CD4-positive, alpha-beta T cell treated with Interleukin-21 for 1 hour (primary cell): ENCODE data around the gene MFAP3L.
A peak's percentile ranks its signal among the peaks of the same experiment; 100 is the strongest.
"Not testable (repeated sequence)": the region's sequence is repeated elsewhere in the genome, so short reads cannot be mapped to it uniquely, and the experiment has no call there.

Source experiments
- DNase-seq: peaks from one replicate; pipeline ENCODE4 v3.0.0-alpha.2; 2020

The MFAP3L gene

GRCh38 chr4:170026253-170027021, at the start of gene MFAP3L:
Gene MFAP3L (minus strand): TSS chr4:170026395. CDS start chr4:170005877, 20,518 bp downstream.
- DNase-seq = peak; percentile 87

- no peak for DNase-seq
Observed at GRCh38 chr4:170071196-170071595, 45.0 kb upstream of the MFAP3L start.

- DNase-seq = no peak
Observed at GRCh38 chr4:170068438-170069128, 42.4 kb upstream of the MFAP3L start.

GRCh38 chr4:170059421-170059820, 33.2 kb upstream of the MFAP3L start:
- no peak for DNase-seq

- no peak for DNase-seq
Observed at GRCh38 chr4:170058826-170059225, 32.6 kb upstream of the MFAP3L start.

GRCh38 chr4:170057866-170058265, 31.7 kb upstream of the MFAP3L start:
- no peak for DNase-seq

GRCh38 chr4:170052919-170053318, 26.7 kb upstream of the MFAP3L start:
- no peak for DNase-seq

- no peak for DNase-seq
Observed at GRCh38 chr4:170051402-170051801, 25.2 kb upstream of the MFAP3L start.

GRCh38 chr4:170049766-170050165, 23.6 kb upstream of the MFAP3L start:
- DNase-seq = no peak

- peak; percentile 66 for DNase-seq
Observed at GRCh38 chr4:170047771-170048354, 21.7 kb upstream of the MFAP3L start.

- not testable (repeated sequence) for DNase-seq
Observed at GRCh38 chr4:170046156-170046555, 20.0 kb upstream of the MFAP3L start.

- DNase-seq = no peak
Observed at GRCh38 chr4:170040031-170040680, 14.0 kb upstream of the MFAP3L start.

GRCh38 chr4:170038769-170039168, 12.6 kb upstream of the MFAP3L start:
- no peak for DNase-seq

- DNase-seq = no peak
Observed at GRCh38 chr4:170038232-170038631, 12.0 kb upstream of the MFAP3L start.

GRCh38 chr4:170037481-170037880, 11.3 kb upstream of the MFAP3L start:
- no peak for DNase-seq

- no peak for DNase-seq
Observed at GRCh38 chr4:170035845-170036244, 9.7 kb upstream of the MFAP3L start.

GRCh38 chr4:170035231-170035630, 9.0 kb upstream of the MFAP3L start:
- DNase-seq = no peak

- no peak for DNase-seq
Observed at GRCh38 chr4:170033999-170034398, 7.8 kb upstream of the MFAP3L start.

- DNase-seq = no peak
Observed at GRCh38 chr4:170030121-170030520, 3.9 kb upstream of the MFAP3L start.

GRCh38 chr4:170027181-170027829, 1.1 kb upstream of the MFAP3L start:
- DNase-seq = peak; percentile 93

- DNase-seq = peak; percentile 7
Observed at GRCh38 chr4:170025523-170026252, 507 bp downstream of the MFAP3L start.

- DNase-seq = no peak
Observed at GRCh38 chr4:170022211-170022610, 4.0 kb downstream of the MFAP3L start.
